Neuronal stem cell (in vitro differentiated cells): ENCODE results near the gene CASZ1.

Source experiments
- DNase-seq: peaks from one replicate; pipeline ENCODE4 v3.0.0-alpha.2; 2013; ENCODE audit warnings: low spot score
- H2AFZ ChIP-seq: one replicate; pipeline ENCODE4 v1.6.1; 2013; ENCODE audit warnings: mild to moderate bottlenecking, low read length, inconsistent platforms
- H2AK5ac ChIP-seq: 2 replicates; pipeline ENCODE4 v1.6.1; 2013; ENCODE audit warnings: low read depth, mild to moderate bottlenecking, inconsistent platforms, low read length, moderate library complexity, mixed read lengths
- H2BK120ac ChIP-seq: 2 replicates; pipeline ENCODE4 v1.6.1; 2013; ENCODE audit warnings: low read depth, mild to moderate bottlenecking, inconsistent platforms, low read length, moderate library complexity, mixed read lengths
- H2BK12ac ChIP-seq: one replicate; pipeline ENCODE4 v1.6.1; 2013; ENCODE audit warnings: low read length, inconsistent platforms
- H2BK15ac ChIP-seq: 2 replicates; pipeline ENCODE4 v1.6.1; 2013; ENCODE audit warnings: mild to moderate bottlenecking, low read length, inconsistent platforms, mixed read lengths
- H2BK5ac ChIP-seq: one replicate; pipeline ENCODE4 v1.6.1; 2013; ENCODE audit warnings: inconsistent platforms, mild to moderate bottlenecking, low read length, moderate library complexity
- H3K14ac ChIP-seq: one replicate; pipeline ENCODE4 v1.6.1; 2013; ENCODE audit warnings: low read length, inconsistent platforms
- H3K18ac ChIP-seq: 2 replicates; pipeline ENCODE4 v1.6.1; 2013; ENCODE audit warnings: low read length, inconsistent platforms
- H3K23ac ChIP-seq: 2 replicates; pipeline ENCODE4 v1.6.1; 2013; ENCODE audit warnings: low read depth, mild to moderate bottlenecking, mixed read lengths, low read length, inconsistent platforms; ENCODE audit not compliant: poor library complexity
- H3K27ac ChIP-seq: replicated peaks from 3 replicates; pipeline ENCODE4 v1.5.1; 2013; ENCODE audit warnings: low read length, inconsistent platforms
- H3K27me3 ChIP-seq, 3 experiments: 2 replicates each; pipeline ENCODE4 v1.6.1; 2013; ENCODE audit warnings: low read length in 3 of 3, mild to moderate bottlenecking in 2 of 3, inconsistent platforms in 1 of 3, low read depth in 1 of 3, mixed read lengths in 1 of 3, moderate library complexity in 1 of 3; ENCODE audit not compliant: control insufficient read depth in 3 of 3, insufficient read depth in 3 of 3
- H3K36me3 ChIP-seq, 2 donors: replicated peaks in 1 of 2; 2 replicates each; pipeline ENCODE4 v1.6.1; 2013; ENCODE audit warnings: low read length in 2 of 2; ENCODE audit not compliant: control insufficient read depth in 2 of 2, insufficient read depth in 2 of 2
- H3K4ac ChIP-seq: 2 replicates; pipeline ENCODE4 v1.6.1; 2013; ENCODE audit warnings: inconsistent platforms, mild to moderate bottlenecking, low read length, moderate library complexity
- H3K4me1 ChIP-seq, 2 donors: 1 replicate in 1 of 2; 2 replicates in 1 of 2; pipeline ENCODE4 v1.6.1; 2013; ENCODE audit warnings: low read length in 2 of 2, low read depth in 1 of 2; ENCODE audit not compliant: control insufficient read depth in 2 of 2, insufficient read depth in 1 of 2
- H3K4me2 ChIP-seq: one replicate; pipeline ENCODE4 v1.6.1; 2013; ENCODE audit warnings: mild to moderate bottlenecking, low read length, inconsistent platforms; ENCODE audit not compliant: insufficient read depth, poor library complexity, severe bottlenecking
- H3K4me3 ChIP-seq, 2 donors: 2 replicates each; pipeline ENCODE4 v1.5.1; 2013; ENCODE audit warnings: low read length in 2 of 2, mild to moderate bottlenecking in 2 of 2, inconsistent platforms in 1 of 2, moderate library complexity in 1 of 2
- H3K79me1 ChIP-seq: one replicate; pipeline ENCODE4 v1.6.1; 2013; ENCODE audit warnings: low read depth, mild to moderate bottlenecking, inconsistent platforms, low read length, moderate library complexity
- H3K9ac ChIP-seq: one replicate; pipeline ENCODE4 v1.6.1; 2013; ENCODE audit warnings: mild to moderate bottlenecking, low read depth, low read length, inconsistent platforms; ENCODE audit not compliant: poor library complexity
- H3K9me3 ChIP-seq, 2 donors: replicated peaks in 1 of 2; 2 replicates each; pipeline versions ENCODE3 to v1.6.1; 2013; ENCODE audit warnings: low read length in 2 of 2, mild to moderate bottlenecking in 2 of 2, inconsistent platforms in 1 of 2, low read depth in 1 of 2, mixed read lengths in 1 of 2, moderate library complexity in 1 of 2; ENCODE audit not compliant: control insufficient read depth in 2 of 2, insufficient read depth in 1 of 2
- H4K8ac ChIP-seq: one replicate; pipeline ENCODE4 v1.6.1; 2013; ENCODE audit warnings: low read depth, mild to moderate bottlenecking, inconsistent platforms, low read length, moderate library complexity
- H4K91ac ChIP-seq: one replicate; pipeline ENCODE4 v1.6.1; 2013; ENCODE audit warnings: low read length, low read depth, mild to moderate bottlenecking, inconsistent platforms; ENCODE audit not compliant: poor library complexity
- WGBS, 2 donors: extraction: QIAGEN DNeasy Blood & Tissue Kit; methylation state at CpG; one replicate each; pipeline ENCODE4 v1.1.7; 2013; ENCODE audit warnings: missing lambda C conversion rate in 2 of 2, mixed read lengths in 1 of 2; ENCODE audit not compliant: insufficient read length in 2 of 2, insufficient replicate concordance in 1 of 2; ENCODE audit errors: extremely low coverage in 2 of 2; 5-methylcytosine and 5-hydroxymethylcytosine counted together

The CASZ1 gene

GRCh38 chr1:10744654-10745238 lies 51.7 kb downstream of the CASZ1 start:
- peak overlapping the region; percentile 89 for H3K18ac ChIP-seq
- peaks cover 0 to 23% (median 0%) of the 10 kb centered on the region in 3 experiments for H3K27me3 ChIP-seq
- H2BK15ac ChIP-seq = peak overlapping the region; percentile 59
- H2AK5ac ChIP-seq = peak overlapping the region; percentile 81
- H3K4me3 ChIP-seq = no peak overlapping the region
- no peak overlapping the region for H2AFZ ChIP-seq
- H4K91ac ChIP-seq = no peak overlapping the region
- H3K4ac ChIP-seq = peak overlapping the region; percentile 23
- no peaks in the 10 kb centered on the region for H3K9me3 ChIP-seq
- no peak overlapping the region for H2BK12ac ChIP-seq
- H2BK5ac ChIP-seq = no peak overlapping the region
- H3K23ac ChIP-seq = no peak overlapping the region
- H2BK120ac ChIP-seq = no peak overlapping the region
- no peak overlapping the region for H3K4me2 ChIP-seq
- peak overlapping the region; percentile 47 for H3K14ac ChIP-seq
- no peak overlapping the region for H3K27ac ChIP-seq
- H3K4me1 ChIP-seq = peaks cover 14 to 15% of the 10 kb centered on the region in 2 donors
- no CpG with 5 or more reads among the region's 18 CpGs for WGBS, 2 donors
- no peak overlapping the region for H4K8ac ChIP-seq
- H3K36me3 ChIP-seq = no peaks in the 10 kb centered on the region
- no peak overlapping the region for H3K9ac ChIP-seq
- no peak for DNase-seq
- H3K79me1 ChIP-seq = peaks cover 5% of the 10 kb centered on the region

DNA sequence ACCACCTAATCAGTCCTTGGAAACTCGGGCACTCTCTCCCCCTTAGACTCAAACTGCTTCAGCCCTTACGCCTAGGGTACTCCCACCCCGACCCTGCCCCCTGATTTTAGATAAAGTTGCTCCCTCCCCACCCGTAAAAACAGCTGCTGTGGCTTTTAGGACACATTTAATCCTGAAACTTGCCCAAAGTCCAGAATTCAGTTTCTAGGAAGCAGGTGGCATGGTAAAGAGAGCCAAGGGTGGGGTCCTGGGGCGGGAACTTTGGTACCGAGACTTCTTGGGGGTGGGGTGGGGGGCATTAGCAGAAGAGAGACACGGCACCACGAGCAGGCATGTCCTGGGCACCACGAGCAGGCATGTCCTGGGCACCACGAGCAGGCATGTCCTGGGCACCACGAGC lies 52.4 kb downstream of the CASZ1 start:
- Histone ChIP-seq H3K18ac (no peak overlapping the region), H3K14ac (no peak overlapping the region), H3K4me3 (no peak overlapping the region), H4K91ac (no peak overlapping the region), H3K27ac (no peak overlapping the region), H3K36me3 (no peaks in the 10 kb centered on the region), H3K23ac (no peak overlapping the region), H2AFZ (no peak overlapping the region), H3K9me3 (no peaks in the 10 kb centered on the region), H2BK5ac (no peak overlapping the region), H2AK5ac (no peak overlapping the region), H3K9ac (no peak overlapping the region), H2BK120ac (no peak overlapping the region), H3K79me1 (peaks cover 5% of the 10 kb centered on the region), H2BK12ac (no peak overlapping the region), H4K8ac (no peak overlapping the region), H3K4ac (no peak overlapping the region), H3K4me1 (peaks cover 16 to 17% of the 10 kb centered on the region in 2 donors), H2BK15ac (no peak overlapping the region), H3K27me3 (peaks cover 0 to 20% (median 0%) of the 10 kb centered on the region in 3 experiments), H3K4me2 (no peak overlapping the region)
- WGBS, 2 donors = no CpG with 5 or more reads among the region's 11 CpGs
- DNase-seq = no peak

GRCh38 chr1:10741696-10742095 lies 54.8 kb downstream of the CASZ1 start:
- H3K4ac ChIP-seq = no peak overlapping the region
- H4K8ac ChIP-seq = no peak overlapping the region
- H3K79me1 ChIP-seq = peaks cover 2% of the 10 kb centered on the region
- H2BK120ac ChIP-seq = no peak overlapping the region
- no peak overlapping the region for H2AK5ac ChIP-seq
- H2BK15ac ChIP-seq = no peak overlapping the region
- H2AFZ ChIP-seq = no peak overlapping the region
- peaks cover 0 to 12% (median 0%) of the 10 kb centered on the region in 3 experiments for H3K27me3 ChIP-seq
- H3K27ac ChIP-seq = no peak overlapping the region
- no peak overlapping the region for H2BK5ac ChIP-seq
- peak overlapping the region; percentile 67 for H3K18ac ChIP-seq
- no peak overlapping the region for H3K9ac ChIP-seq
- H3K4me1 ChIP-seq = peaks cover 21% of the 10 kb centered on the region in 2 donors
- H2BK12ac ChIP-seq = no peak overlapping the region
- peak overlapping the region; percentile 87 for H4K91ac ChIP-seq
- no peak for DNase-seq
- H3K4me2 ChIP-seq = no peak overlapping the region
- no peaks in the 10 kb centered on the region for H3K36me3 ChIP-seq
- H3K4me3 ChIP-seq = no peak overlapping the region
- no peaks in the 10 kb centered on the region for H3K9me3 ChIP-seq
- no peak overlapping the region for H3K23ac ChIP-seq
- no peak overlapping the region for H3K14ac ChIP-seq
- WGBS, 2 donors = no CpG with 5 or more reads among the region's 13 CpGs

GRCh38 chr1:10740123-10740522 lies 56.3 kb downstream of the CASZ1 start:
- H3K27me3 ChIP-seq = no peaks in the 10 kb centered on the region
- H3K36me3 ChIP-seq = no peaks in the 10 kb centered on the region
- H3K14ac ChIP-seq = peak overlapping the region; percentile 47
- H2BK12ac ChIP-seq = no peak overlapping the region
- DNase-seq = no peak
- H3K9ac ChIP-seq = no peak overlapping the region
- H3K4me3 ChIP-seq = no peak overlapping the region
- H3K4ac ChIP-seq = no peak overlapping the region
- peak overlapping the region; percentile 47 for H2BK5ac ChIP-seq
- H3K9me3 ChIP-seq = no peaks in the 10 kb centered on the region
- no peak overlapping the region for H2AFZ ChIP-seq
- peak overlapping the region; percentile 32 for H3K23ac ChIP-seq
- no peak overlapping the region for H4K91ac ChIP-seq
- peak overlapping the region; percentile 3 for H2BK15ac ChIP-seq
- peaks cover 23 to 24% of the 10 kb centered on the region in 2 donors for H3K4me1 ChIP-seq
- no peak overlapping the region for H2BK120ac ChIP-seq
- H2AK5ac ChIP-seq = peak overlapping the region; percentile 76
- H3K4me2 ChIP-seq = no peak overlapping the region
- no peak overlapping the region for H3K18ac ChIP-seq
- H3K79me1 ChIP-seq = peaks cover 2% of the 10 kb centered on the region
- WGBS, 2 donors = no CpG with 5 or more reads among the region's 6 CpGs
- H3K27ac ChIP-seq = no peak overlapping the region
- H4K8ac ChIP-seq = no peak overlapping the region
